Transverse colon (tissue), 4 donors: Measurements from ENCODE around the gene TPK1. TPM values are rescaled to one million over a fixed set of nuclear protein-coding genes. Genes with fewer than 3 reads are reported as not detected.

Source experiments
- DNase-seq: peaks from one replicate; pipeline ENCODE4 v3.0.0-alpha.2; 2019
- H3K27ac ChIP-seq, 4 donors: fragments of 200-600 bp; sonication (generic); 2 replicates each; pipeline ENCODE4 v1.5.1; 2016 to 2018; ENCODE audit warnings: inconsistent platforms in 4 of 4
- H3K27me3 ChIP-seq: fragments of 200-600 bp; sonication (generic); 2 replicates; pipeline ENCODE4 v1.5.1; 2017; ENCODE audit warnings: inconsistent platforms
- H3K36me3 ChIP-seq, 4 donors: fragments of 200-600 bp; sonication (generic); 2 replicates each; pipeline ENCODE4 v1.5.1; 2017 to 2019; ENCODE audit warnings: inconsistent platforms in 4 of 4
- H3K4me1 ChIP-seq, 4 donors: fragments of 200-600 bp; sonication (generic); 2 replicates each; pipeline ENCODE4 v1.5.1; 2017 to 2020; ENCODE audit warnings: inconsistent platforms in 4 of 4
- H3K4me3 ChIP-seq, 4 donors: fragments of 200-600 bp; sonication (generic); 1 replicate in 1 of 4; 2 replicates in 3 of 4; pipeline versions ENCODE4 v1.5.1 to v1.6.1; 2017 to 2019; ENCODE audit warnings: inconsistent platforms in 4 of 4
- H3K9me3 ChIP-seq, 2 donors: fragments of 200-600 bp; sonication (generic); 2 replicates each; pipeline ENCODE4 v1.5.1; 2017 to 2019; ENCODE audit warnings: inconsistent platforms in 2 of 2
- EP300 ChIP-seq: sonication (generic); formaldehyde crosslinking; IDR thresholded peaks from one replicate; pipeline ENCODE4 v1.6.1; 2017; ENCODE audit warnings: antibody characterized with exemption, low read depth
- POLR2A ChIP-seq: fragments of 450-650 bp; IDR thresholded peaks from one replicate; pipeline ENCODE4 v1.6.1; 2016; ENCODE audit warnings: antibody characterized with exemption, mild to moderate bottlenecking, moderate library complexity
- POLR2AphosphoS5 ChIP-seq, 3 donors: sonication (generic); formaldehyde crosslinking; IDR thresholded peaks; one replicate each; pipeline ENCODE4 v1.6.1; 2016; ENCODE audit warnings: antibody characterized with exemption in 3 of 3
- WGBS, 2 donors: methylation state at CpG; one replicate each; pipeline ENCODE4 v1.1.5; 2018; ENCODE audit warnings: low coverage in 1 of 2; 5-methylcytosine and 5-hydroxymethylcytosine counted together
- in situ Hi-C, 4 donors: fragments of 200-750 bp; cut with MboI; loops; one replicate each; pipeline versions ENCODE4 v1.15.0 to v1.15.1; 2017; ENCODE audit warnings: low sequenced_read_pairs in 3 of 4, low pct_ligation_motif_present in 1 of 4, low pct_unique_long_range_greater_than_20kb in 1 of 4
- intact Hi-C: fragments of 100-400 bp; cut with DNase I; formaldehyde crosslinking; loops from one replicate; pipeline ENCODE4 v1.15.1; 2023; ENCODE audit warnings: low total_unique reads
- total RNA-seq, 4 donors: library from RNA; depleted of rRNA; stranded (reverse); fragments of >200 nt; gene quantifications; one replicate each; pipeline ENCODE4 v1.1.0, GENCODE V29; 2016
- TF ChIP-seq, protein P1 (sequence below), 5 experiments: fragments of 200-600 bp in 3 of 5; fragments of 450-650 bp in 2 of 5; sonication (generic) in 3 of 5; IDR thresholded peaks; 1 replicate in 2 of 5; 2 replicates in 3 of 5; pipeline ENCODE4 v1.5.1; 2016 to 2017; ENCODE audit warnings: antibody characterized with exemption in 5 of 5, inconsistent platforms in 3 of 5, mild to moderate bottlenecking in 2 of 5, moderate library complexity in 1 of 5

The TPK1 gene
- total RNA-seq, 4 donors from 2014 or later: 1.4 to 17.3 (median 14.6) TPM

DNA sequence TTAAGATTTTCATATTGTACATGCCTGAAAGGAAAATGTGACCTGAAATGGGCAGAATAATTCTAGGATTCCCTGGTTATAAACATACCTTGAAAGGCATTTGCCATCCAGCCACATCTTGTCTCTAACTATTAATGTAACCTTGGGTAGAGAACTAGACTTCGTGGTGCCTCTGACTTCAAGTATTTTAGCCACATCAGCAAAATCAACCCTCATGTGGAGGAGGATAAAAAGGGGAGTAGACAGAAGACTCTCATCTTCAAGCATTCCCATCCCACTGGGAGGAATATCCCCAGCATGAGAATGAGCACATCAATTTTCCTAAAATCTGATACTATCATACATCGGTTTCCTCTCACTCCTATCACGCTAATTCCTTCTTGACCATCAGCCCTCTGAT lies 267.6 kb downstream of the TPK1 start:
- no peaks in the 10 kb centered on the region for H3K27me3 ChIP-seq
- H3K9me3 ChIP-seq: no peaks in the 10 kb centered on the region
- H3K4me3 ChIP-seq: no peak overlapping the region
- intact Hi-C loops: no loop called here
- no peak for DNase-seq
- 86 to 88% methylated on average over 3 of the region's 3 CpGs for WGBS, 2 donors
- TF ChIP-seq POLR2AphosphoS5 (IDR thresholded peaks at IDR 0.05): no peak
- no peak for TF ChIP-seq POLR2A
- TF ChIP-seq, protein P1, sequence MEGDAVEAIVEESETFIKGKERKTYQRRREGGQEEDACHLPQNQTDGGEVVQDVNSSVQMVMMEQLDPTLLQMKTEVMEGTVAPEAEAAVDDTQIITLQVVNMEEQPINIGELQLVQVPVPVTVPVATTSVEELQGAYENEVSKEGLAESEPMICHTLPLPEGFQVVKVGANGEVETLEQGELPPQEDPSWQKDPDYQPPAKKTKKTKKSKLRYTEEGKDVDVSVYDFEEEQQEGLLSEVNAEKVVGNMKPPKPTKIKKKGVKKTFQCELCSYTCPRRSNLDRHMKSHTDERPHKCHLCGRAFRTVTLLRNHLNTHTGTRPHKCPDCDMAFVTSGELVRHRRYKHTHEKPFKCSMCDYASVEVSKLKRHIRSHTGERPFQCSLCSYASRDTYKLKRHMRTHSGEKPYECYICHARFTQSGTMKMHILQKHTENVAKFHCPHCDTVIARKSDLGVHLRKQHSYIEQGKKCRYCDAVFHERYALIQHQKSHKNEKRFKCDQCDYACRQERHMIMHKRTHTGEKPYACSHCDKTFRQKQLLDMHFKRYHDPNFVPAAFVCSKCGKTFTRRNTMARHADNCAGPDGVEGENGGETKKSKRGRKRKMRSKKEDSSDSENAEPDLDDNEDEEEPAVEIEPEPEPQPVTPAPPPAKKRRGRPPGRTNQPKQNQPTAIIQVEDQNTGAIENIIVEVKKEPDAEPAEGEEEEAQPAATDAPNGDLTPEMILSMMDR (IDR thresholded peaks at IDR 0.05): no peak
- TF ChIP-seq EP300: no peak
- H3K4me1 ChIP-seq: no peaks in the 10 kb centered on the region
- in situ Hi-C loops: no loop called here
- H3K27ac ChIP-seq: no peak overlapping the region
- no peaks in the 10 kb centered on the region for H3K36me3 ChIP-seq

DNA sequence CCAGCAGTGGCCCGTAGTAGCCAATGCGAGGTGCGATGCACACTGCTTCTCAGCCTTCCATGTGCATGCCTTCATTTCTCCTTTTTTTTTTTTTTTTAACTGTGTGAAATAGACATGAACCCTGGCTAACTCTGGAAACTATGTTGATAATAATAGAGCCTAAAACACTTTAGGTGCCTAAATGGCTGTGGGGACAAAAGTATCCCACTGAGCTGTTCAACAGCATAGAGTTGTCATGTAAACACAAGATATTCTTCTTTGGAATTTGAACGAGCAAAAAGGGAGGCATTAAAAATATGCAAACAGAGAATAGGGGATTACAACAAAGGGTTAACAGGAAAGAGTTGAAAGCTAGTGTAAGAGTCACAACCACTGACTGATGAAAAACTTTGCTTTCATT lies 270.3 kb downstream of the TPK1 start:
- no peaks in the 10 kb centered on the region for H3K36me3 ChIP-seq
- TF ChIP-seq POLR2AphosphoS5 (IDR thresholded peaks at IDR 0.05) (no peak), EP300 (no peak), POLR2A (no peak)
- TF ChIP-seq, protein P1 (IDR thresholded peaks at IDR 0.05): no peak
- 83 to 91% methylated on average over 4 of the region's 4 CpGs for WGBS, 2 donors
- intact Hi-C loops (no loop called here), in situ Hi-C loops (no loop called here)
- no peaks in the 10 kb centered on the region for H3K27me3 ChIP-seq
- no peaks in the 10 kb centered on the region for H3K9me3 ChIP-seq
- DNase-seq: no peak
- H3K27ac ChIP-seq: no peak overlapping the region
- H3K4me1 ChIP-seq: no peaks in the 10 kb centered on the region
- no peak overlapping the region for H3K4me3 ChIP-seq

DNA sequence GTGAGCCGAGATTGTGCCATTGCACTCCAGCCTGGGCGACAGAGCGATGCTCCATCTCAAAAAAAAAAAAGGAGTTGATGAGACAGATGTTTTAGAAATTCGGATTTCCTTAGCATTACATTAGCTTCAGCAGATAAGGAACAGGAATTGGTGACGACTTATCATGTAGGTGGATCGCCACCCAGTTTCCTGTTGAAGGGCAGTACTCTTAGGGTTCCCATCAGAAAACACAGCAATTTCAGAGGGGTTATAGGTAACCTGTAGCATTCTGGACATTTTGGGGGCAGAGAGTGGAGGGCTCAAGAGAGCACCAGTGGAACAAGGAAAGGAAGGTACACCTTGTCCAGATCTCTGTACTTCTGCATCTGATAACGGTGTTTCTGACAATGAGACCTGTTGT lies 286.0 kb downstream of the TPK1 start:
- H3K4me3 ChIP-seq: no peak overlapping the region
- WGBS, 2 donors: 76 to 83% methylated on average over 7 of the region's 7 CpGs
- H3K27me3 ChIP-seq: no peaks in the 10 kb centered on the region
- TF ChIP-seq EP300: no peak
- TF ChIP-seq POLR2AphosphoS5 (IDR thresholded peaks at IDR 0.05): no peak
- H3K9me3 ChIP-seq: no peaks in the 10 kb centered on the region
- in situ Hi-C loops (no loop called here), intact Hi-C loops (no loop called here)
- peaks cover 0 to 7% (median 0%) of the 10 kb centered on the region in 4 donors for H3K36me3 ChIP-seq
- no peak for DNase-seq
- no peak overlapping the region for H3K27ac ChIP-seq
- H3K4me1 ChIP-seq: no peaks in the 10 kb centered on the region

DNA sequence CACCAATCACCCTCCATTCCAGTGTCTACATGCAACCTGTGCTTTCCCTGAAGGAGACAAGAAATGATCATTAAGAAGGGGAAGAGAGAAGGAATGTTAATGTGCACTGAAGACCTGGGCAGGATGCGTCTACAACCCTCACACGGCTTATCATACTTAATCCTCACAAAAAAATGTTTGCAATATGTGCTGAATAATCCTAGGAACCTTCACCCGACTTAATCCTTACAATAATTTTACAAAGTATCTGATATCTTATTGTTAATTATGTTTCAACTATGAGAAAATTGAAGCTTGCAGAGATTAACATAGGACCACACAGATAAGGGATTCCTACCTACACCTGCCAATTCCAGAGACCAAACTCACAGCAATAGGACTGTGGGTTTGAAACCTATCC lies 287.3 kb downstream of the TPK1 start:
- in situ Hi-C loops: no loop called here
- Histone ChIP-seq H3K27me3 (no peaks in the 10 kb centered on the region), H3K4me1 (no peaks in the 10 kb centered on the region), H3K4me3 (no peak overlapping the region), H3K27ac (no peak overlapping the region), H3K36me3 (peaks cover 0 to 7% (median 0%) of the 10 kb centered on the region in 4 donors), H3K9me3 (no peaks in the 10 kb centered on the region)
- intact Hi-C loops: no loop called here
- TF ChIP-seq POLR2A (no peak), POLR2AphosphoS5 (IDR thresholded peaks at IDR 0.05) (no peak), EP300 (no peak)
- TF ChIP-seq, protein P1 (IDR thresholded peaks at IDR 0.05): no peak
- WGBS, 2 donors: 93 to 94% methylated on average over 3 of the region's 3 CpGs
- DNase-seq: no peak

DNA sequence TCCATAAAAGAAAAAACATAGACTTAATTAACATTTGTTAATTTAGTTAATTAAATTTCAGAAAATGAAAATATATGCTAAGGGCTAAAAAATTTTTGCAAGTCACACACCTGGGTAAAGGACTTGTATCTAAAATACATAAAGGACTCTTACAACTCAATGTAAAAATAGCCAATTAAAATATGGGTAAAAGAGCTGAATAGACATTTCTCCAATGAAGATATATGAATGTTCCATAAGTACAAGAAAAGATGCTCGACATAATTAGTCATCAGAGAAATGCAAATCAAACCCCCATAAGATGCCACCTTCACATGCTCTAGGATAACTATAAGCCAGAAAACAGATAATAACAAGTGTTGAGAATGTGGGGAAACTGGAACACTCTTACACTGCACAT lies 288.0 kb downstream of the TPK1 start:
- Histone ChIP-seq H3K9me3 (no peaks in the 10 kb centered on the region), H3K27ac (no peak overlapping the region), H3K4me3 (no peak overlapping the region), H3K4me1 (no peaks in the 10 kb centered on the region), H3K27me3 (no peaks in the 10 kb centered on the region), H3K36me3 (peaks cover 0 to 7% (median 0%) of the 10 kb centered on the region in 4 donors)
- intact Hi-C loops (no loop called here), in situ Hi-C loops (no loop called here)
- no peak for TF ChIP-seq POLR2A
- TF ChIP-seq POLR2AphosphoS5 (IDR thresholded peaks at IDR 0.05): no peak
- TF ChIP-seq, protein P1 (IDR thresholded peaks at IDR 0.05): no peak
- TF ChIP-seq EP300: no peak
- 94 to 95% methylated on average over 1 of the region's 1 CpG for WGBS, 2 donors
- DNase-seq: no peak
